Colonic mucosa (tissue), 4 donors: ENCODE data around the gene GMPPA. TPM values are rescaled to one million over a fixed set of nuclear protein-coding genes. Genes with fewer than 3 reads are reported as not detected.

ENCODE experiments used
- DNase-seq: peaks from one replicate; pipeline ENCODE4 v3.0.0-alpha.2; 2020
- H3K27ac ChIP-seq: fragments of 200-600 bp; one replicate; pipeline ENCODE4 v1.8.0; 2021
- H3K27me3 ChIP-seq: fragments of 200-600 bp; one replicate; pipeline ENCODE4 v1.8.0; 2021
- H3K36me3 ChIP-seq: fragments of 200-600 bp; one replicate; pipeline ENCODE4 v1.8.0; 2021
- H3K4me1 ChIP-seq: fragments of 200-600 bp; one replicate; pipeline ENCODE4 v1.8.0; 2021; ENCODE audit warnings: mild to moderate bottlenecking
- H3K4me3 ChIP-seq: fragments of 200-600 bp; one replicate; pipeline ENCODE4 v1.8.0; 2021
- H3K9ac ChIP-seq, 2 donors: one replicate each; pipeline ENCODE4 v1.7.0; 2013; ENCODE audit warnings: control low read depth in 2 of 2, low read depth in 2 of 2, low read length in 2 of 2
- H3K9me3 ChIP-seq: fragments of 200-600 bp; one replicate; pipeline ENCODE4 v1.8.0; 2021
- CTCF ChIP-seq: fragments of 200-600 bp; IDR thresholded peaks from one replicate; pipeline ENCODE4 v1.8.0; 2022; ENCODE audit warnings: antibody characterized with exemption, mild to moderate bottlenecking
- intact Hi-C: fragments of 100-400 bp; cut with DNase I; formaldehyde crosslinking; loops from one replicate; pipeline ENCODE4 v1.14.1; 2022
- total RNA-seq, 2 donors: library from RNA; stranded (reverse); fragmentation: NEBNext Ultra II Directional in 1 of 2; extraction: Animal tissue kit (Norgen Biotek cat#: 25700) in 1 of 2; gene quantifications; one replicate each; pipeline ENCODE4 v1.2.1, GENCODE V29; 2021
- donor health status: healthy.
- donor health status: DM: no; HTN: no; CAD: no.
- donor health status: DM: no; HTN: no; CAD: no.

Gene GMPPA
- total RNA-seq, 2 donors from 2014 or later, result 49.7 to 86.1 TPM

GRCh38 chr2:219465659-219466561 is 32.8 kb upstream of the GMPPA start:
- H3K4me1 ChIP-seq, result no peaks in the 10 kb centered on the region
- no peaks in the 10 kb centered on the region for H3K9me3 ChIP-seq
- H3K4me3 ChIP-seq, result no peak overlapping the region
- no peak for DNase-seq
- intact Hi-C loops, result no loop called here
- TF ChIP-seq CTCF, result no peak
- H3K36me3 ChIP-seq, result no peaks in the 10 kb centered on the region
- no peaks in the 10 kb centered on the region for H3K27me3 ChIP-seq
- no peak overlapping the region for H3K9ac ChIP-seq
- H3K27ac ChIP-seq, result no peak overlapping the region

GRCh38 chr2:219466816-219467735 is 31.6 kb upstream of the GMPPA start:
- no peak overlapping the region for H3K27ac ChIP-seq
- no peaks in the 10 kb centered on the region for H3K36me3 ChIP-seq
- TF ChIP-seq CTCF, result no peak
- no peaks in the 10 kb centered on the region for H3K4me1 ChIP-seq
- intact Hi-C loops, result no loop called here
- H3K9me3 ChIP-seq, result no peaks in the 10 kb centered on the region
- no peak overlapping the region for H3K9ac ChIP-seq
- DNase-seq, result no peak
- H3K4me3 ChIP-seq, result no peak overlapping the region
- no peaks in the 10 kb centered on the region for H3K27me3 ChIP-seq

GRCh38 chr2:219467736-219468075 is 31.0 kb upstream of the GMPPA start:
- TF ChIP-seq CTCF, result no peak
- no peak overlapping the region for H3K9ac ChIP-seq
- no peaks in the 10 kb centered on the region for H3K27me3 ChIP-seq
- no peaks in the 10 kb centered on the region for H3K9me3 ChIP-seq
- no peaks in the 10 kb centered on the region for H3K4me1 ChIP-seq
- H3K27ac ChIP-seq, result no peak overlapping the region
- intact Hi-C loops, result no loop called here
- no peaks in the 10 kb centered on the region for H3K36me3 ChIP-seq
- DNase-seq, result no peak
- no peak overlapping the region for H3K4me3 ChIP-seq

GRCh38 chr2:219468410-219469185 is 30.1 kb upstream of the GMPPA start:
- Histone ChIP-seq H3K27ac (no peak overlapping the region), H3K9ac (no peak overlapping the region), H3K36me3 (no peaks in the 10 kb centered on the region), H3K27me3 (no peaks in the 10 kb centered on the region), H3K9me3 (no peaks in the 10 kb centered on the region), H3K4me1 (no peaks in the 10 kb centered on the region), H3K4me3 (no peak overlapping the region)
- TF ChIP-seq CTCF, result no peak
- no peak for DNase-seq
- intact Hi-C loops, result no loop called here

GRCh38 chr2:219469186-219469724 is 29.4 kb upstream of the GMPPA start:
- intact Hi-C loops, result no loop called here
- Histone ChIP-seq H3K4me1 (no peaks in the 10 kb centered on the region), H3K9me3 (no peaks in the 10 kb centered on the region), H3K36me3 (no peaks in the 10 kb centered on the region), H3K9ac (no peak overlapping the region), H3K27me3 (no peaks in the 10 kb centered on the region), H3K4me3 (no peak overlapping the region), H3K27ac (no peak overlapping the region)
- no peak for DNase-seq
- TF ChIP-seq CTCF, result no peak
